Endodermal cell (in vitro differentiated cells): ENCODE results near the gene PWWP2B. TPM values are rescaled to one million over a fixed set of nuclear protein-coding genes. Genes with fewer than 3 reads are reported as not detected.

Source experiments
- DNase-seq: peaks from one replicate; pipeline ENCODE4 v3.0.0-alpha.2; 2017
- H3K27ac ChIP-seq: 2 replicates; pipeline ENCODE4 v1.5.1; 2013; ENCODE audit warnings: mild to moderate bottlenecking, low read depth, low read length, moderate library complexity
- H3K27me3 ChIP-seq: 2 replicates; pipeline ENCODE4 v1.6.1; 2013; ENCODE audit warnings: mild to moderate bottlenecking, low read length, moderate library complexity; ENCODE audit not compliant: insufficient read depth, control insufficient read depth, poor library complexity, severe bottlenecking
- H3K36me3 ChIP-seq: 2 replicates; pipeline ENCODE4 v1.7.0; 2013; ENCODE audit warnings: mild to moderate bottlenecking, low read length, moderate library complexity; ENCODE audit not compliant: control insufficient read depth, insufficient read depth
- H3K4me1 ChIP-seq: one replicate; pipeline ENCODE4 v1.7.0; 2013; ENCODE audit warnings: low read length; ENCODE audit not compliant: control insufficient read depth, insufficient read depth
- H3K4me3 ChIP-seq: 2 replicates; pipeline ENCODE4 v1.5.1; 2013; ENCODE audit warnings: mild to moderate bottlenecking, low read length, moderate library complexity
- H3K9ac ChIP-seq: 2 replicates; pipeline ENCODE4 v1.6.1; 2013; ENCODE audit warnings: mild to moderate bottlenecking, low read length, moderate library complexity; ENCODE audit not compliant: poor library complexity, severe bottlenecking; ENCODE audit errors: extremely low read depth
- H3K9me3 ChIP-seq: 2 replicates; pipeline ENCODE4 v1.6.1; 2013; ENCODE audit warnings: mild to moderate bottlenecking, low read length, moderate library complexity; ENCODE audit not compliant: control insufficient read depth
- H3K27ac Mint-ChIP-seq: 2 replicates; pipeline ENCODE4 v1.8.0; 2020; ENCODE audit warnings: mixed read lengths
- H3K27me3 Mint-ChIP-seq: 2 replicates; pipeline ENCODE4 v1.8.0; 2021; ENCODE audit warnings: mild to moderate bottlenecking, mixed read lengths; ENCODE audit not compliant: insufficient read depth
- H3K36me3 Mint-ChIP-seq: 2 replicates; pipeline ENCODE4 v1.8.0; 2020; ENCODE audit warnings: low read depth, mixed read lengths
- H3K4me1 Mint-ChIP-seq: 2 replicates; pipeline ENCODE4 v1.8.0; 2020; ENCODE audit warnings: mixed read lengths
- H3K4me3 Mint-ChIP-seq: 2 replicates; pipeline ENCODE4 v1.8.0; 2020; ENCODE audit warnings: mild to moderate bottlenecking, moderate library complexity, mixed read lengths
- H3K9me3 Mint-ChIP-seq: 2 replicates; pipeline ENCODE4 v1.8.0; 2020; ENCODE audit warnings: mild to moderate bottlenecking, mixed read lengths
- WGBS, 2 experiments: methylation state at CpG; one replicate each; pipeline versions ENCODE4 v1.1.5 to v1.1.7; 2013; ENCODE audit warnings: missing lambda C conversion rate in 2 of 2, mixed read lengths in 1 of 2; ENCODE audit not compliant: insufficient coverage in 1 of 2, insufficient read length in 1 of 2; 5-methylcytosine and 5-hydroxymethylcytosine counted together
- total RNA-seq, 2 donors: library from RNA; stranded (reverse); fragmentation: NEBNext Ultra II Directional in 1 of 2; extraction: Animal tissue kit (Norgen Biotek cat#: 25700) in 1 of 2; gene quantifications; 2 replicates in 1 of 2; 3 replicates in 1 of 2; pipeline ENCODE4 v1.2.1, GENCODE V29; 2021
- TF ChIP-seq, protein P1 (sequence below): fragments of 200-600 bp; sonication (generic); conservative IDR thresholded peaks from 2 replicates; pipeline ENCODE4 v1.5.0; 2021; ENCODE audit warnings: antibody characterized with exemption, mild to moderate bottlenecking

The PWWP2B gene
- total RNA-seq, 2 donors from 2014 or later, result 11.4 to 13.9 TPM

DNA sequence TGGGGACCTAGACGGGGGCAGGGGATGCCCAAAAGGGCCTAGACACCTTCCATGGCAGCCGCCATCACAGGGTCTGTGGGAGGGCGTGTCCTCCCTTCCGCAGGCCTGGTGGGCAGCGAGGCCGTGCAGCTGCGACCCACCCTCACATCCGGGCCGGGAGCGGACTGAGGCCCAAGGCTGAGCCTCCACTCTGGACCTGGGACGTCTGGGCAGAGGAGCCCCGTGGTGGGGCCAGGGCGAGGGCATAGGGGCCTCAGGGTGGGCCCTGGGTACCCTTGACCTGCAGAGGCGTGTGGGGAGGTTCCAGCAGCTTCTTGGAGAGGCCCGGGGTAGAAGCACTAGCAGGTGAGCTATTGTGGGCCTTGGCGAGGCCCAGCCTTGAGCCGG, 49.2 kb downstream of the PWWP2B start:
- no peaks in the 10 kb centered on the region for H3K36me3 ChIP-seq
- no peak overlapping the region for H3K27ac ChIP-seq
- no peaks in the 10 kb centered on the region for H3K9me3 ChIP-seq
- no peak for DNase-seq
- no peak overlapping the region for H3K9ac ChIP-seq
- TF ChIP-seq, protein P1, sequence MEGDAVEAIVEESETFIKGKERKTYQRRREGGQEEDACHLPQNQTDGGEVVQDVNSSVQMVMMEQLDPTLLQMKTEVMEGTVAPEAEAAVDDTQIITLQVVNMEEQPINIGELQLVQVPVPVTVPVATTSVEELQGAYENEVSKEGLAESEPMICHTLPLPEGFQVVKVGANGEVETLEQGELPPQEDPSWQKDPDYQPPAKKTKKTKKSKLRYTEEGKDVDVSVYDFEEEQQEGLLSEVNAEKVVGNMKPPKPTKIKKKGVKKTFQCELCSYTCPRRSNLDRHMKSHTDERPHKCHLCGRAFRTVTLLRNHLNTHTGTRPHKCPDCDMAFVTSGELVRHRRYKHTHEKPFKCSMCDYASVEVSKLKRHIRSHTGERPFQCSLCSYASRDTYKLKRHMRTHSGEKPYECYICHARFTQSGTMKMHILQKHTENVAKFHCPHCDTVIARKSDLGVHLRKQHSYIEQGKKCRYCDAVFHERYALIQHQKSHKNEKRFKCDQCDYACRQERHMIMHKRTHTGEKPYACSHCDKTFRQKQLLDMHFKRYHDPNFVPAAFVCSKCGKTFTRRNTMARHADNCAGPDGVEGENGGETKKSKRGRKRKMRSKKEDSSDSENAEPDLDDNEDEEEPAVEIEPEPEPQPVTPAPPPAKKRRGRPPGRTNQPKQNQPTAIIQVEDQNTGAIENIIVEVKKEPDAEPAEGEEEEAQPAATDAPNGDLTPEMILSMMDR, result no peak
- no peaks in the 10 kb centered on the region for H3K27me3 ChIP-seq
- Mint-ChIP-seq H3K4me1 (peaks cover 12% of the 10 kb centered on the region), H3K27me3 (no peaks in the 10 kb centered on the region), H3K36me3 (no peaks in the 10 kb centered on the region), H3K9me3 (no peaks in the 10 kb centered on the region), H3K27ac (no peak overlapping the region), H3K4me3 (no peak overlapping the region)
- H3K4me3 ChIP-seq, result no peak overlapping the region
- WGBS, 2 experiments, result 89 to 96% methylated on average over 5 to 17 of the region's 17 CpGs
- peaks cover 4% of the 10 kb centered on the region for H3K4me1 ChIP-seq

DNA sequence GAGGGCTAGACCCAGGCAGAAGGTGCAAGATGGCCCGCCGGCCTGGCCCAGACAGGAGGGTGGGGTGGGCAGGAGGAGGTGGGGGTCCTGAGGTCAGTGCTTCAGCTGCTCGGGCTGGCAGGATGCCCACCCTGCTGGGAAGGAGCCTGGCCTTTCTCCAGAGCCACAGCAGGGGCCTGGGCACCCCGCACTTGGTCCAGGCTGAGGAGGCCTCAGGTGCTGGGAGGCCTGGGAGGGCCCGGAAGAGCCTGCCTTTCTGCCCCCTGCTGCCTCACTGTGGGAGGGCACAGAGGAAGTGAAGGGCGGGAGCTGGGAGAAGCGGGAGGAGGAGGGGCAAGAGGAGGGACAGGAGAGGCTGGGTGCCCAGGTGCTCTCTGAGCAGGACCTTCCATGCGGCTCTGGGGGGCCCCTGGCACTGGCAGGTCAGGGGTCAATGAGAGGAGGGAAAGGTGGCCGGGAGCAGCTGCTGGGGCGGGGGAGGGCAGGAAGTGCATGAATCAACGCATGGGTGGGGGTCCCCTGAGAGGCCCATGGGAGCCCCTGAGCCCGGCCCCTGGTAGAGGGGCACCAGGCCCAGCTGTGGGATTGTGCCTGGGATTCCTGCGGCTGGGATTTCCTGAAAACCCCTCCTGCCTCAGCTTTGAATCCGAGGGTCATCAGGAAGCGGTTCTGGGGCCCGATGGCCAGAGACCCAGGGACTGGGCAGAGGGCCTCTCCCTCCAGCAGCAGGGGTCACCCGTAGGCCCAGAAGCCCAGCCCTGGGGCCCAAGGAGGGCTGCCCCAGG, 49.9 kb downstream of the PWWP2B start:
- H3K27ac ChIP-seq, result peak overlapping the region; percentile 73
- DNase-seq, result peak; percentile 63
- H3K9me3 ChIP-seq, result no peaks in the 10 kb centered on the region
- no peaks in the 10 kb centered on the region for H3K36me3 ChIP-seq
- Mint-ChIP-seq H3K4me3 (no peak overlapping the region), H3K36me3 (no peaks in the 10 kb centered on the region), H3K27ac (no peak overlapping the region), H3K9me3 (no peaks in the 10 kb centered on the region), H3K27me3 (no peaks in the 10 kb centered on the region), H3K4me1 (peaks cover 13% of the 10 kb centered on the region)
- no peak overlapping the region for H3K9ac ChIP-seq
- no peak overlapping the region for H3K4me3 ChIP-seq
- peaks cover 4% of the 10 kb centered on the region for H3K4me1 ChIP-seq
- no peaks in the 10 kb centered on the region for H3K27me3 ChIP-seq
- 82 to 87% methylated on average over 9 to 17 of the region's 17 CpGs for WGBS, 2 experiments
- TF ChIP-seq, protein P1, result peak; percentile 53

DNA sequence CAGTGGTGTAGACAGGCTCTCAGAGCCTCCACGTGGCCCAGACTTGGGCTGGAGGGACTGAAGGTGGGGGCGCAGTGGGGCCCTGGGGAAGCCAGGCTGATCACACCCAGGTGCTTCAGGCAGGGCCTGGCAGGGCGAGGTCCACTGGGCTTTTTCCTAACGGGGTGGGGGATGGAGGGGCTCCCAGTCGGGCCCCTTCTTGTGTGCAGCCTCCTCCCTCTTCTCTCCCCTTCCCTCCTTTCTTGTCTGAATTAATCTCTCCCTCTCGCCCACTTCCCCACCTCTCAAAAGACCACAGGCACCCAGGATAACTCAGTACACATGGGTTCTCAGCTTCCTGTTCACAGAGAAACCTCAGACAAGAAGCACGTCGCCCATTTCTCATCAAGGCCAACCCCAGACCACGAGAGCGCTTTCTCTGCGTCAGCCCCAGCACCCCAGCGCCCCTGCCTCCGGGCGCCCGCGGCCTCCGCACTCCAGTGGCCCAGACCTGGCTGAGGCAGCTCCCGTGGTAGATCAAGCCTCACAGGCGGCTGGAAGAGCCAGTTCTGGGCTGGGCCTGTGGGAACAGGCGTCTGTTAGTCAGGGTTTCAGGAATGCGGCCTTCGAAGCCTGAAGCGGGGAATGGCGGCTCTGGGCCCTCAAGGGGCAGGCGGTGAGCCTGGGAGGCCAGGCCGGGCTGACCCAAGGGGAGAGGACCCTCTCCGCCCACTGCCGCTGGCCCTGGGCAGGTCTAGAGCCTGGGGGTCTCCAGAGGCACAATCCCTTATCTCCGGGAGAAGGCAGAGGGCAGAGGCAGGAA, 50.6 kb downstream of the PWWP2B start:
- TF ChIP-seq, protein P1, result no peak
- Mint-ChIP-seq H3K27ac (peak overlapping the region; percentile 83), H3K9me3 (no peaks in the 10 kb centered on the region), H3K27me3 (no peaks in the 10 kb centered on the region), H3K4me3 (no peak overlapping the region), H3K36me3 (no peaks in the 10 kb centered on the region), H3K4me1 (peaks cover 13% of the 10 kb centered on the region)
- H3K27ac ChIP-seq, result peak overlapping the region; percentile 73
- H3K9me3 ChIP-seq, result no peaks in the 10 kb centered on the region
- peaks cover 4% of the 10 kb centered on the region for H3K4me1 ChIP-seq
- no peaks in the 10 kb centered on the region for H3K27me3 ChIP-seq
- H3K4me3 ChIP-seq, result no peak overlapping the region
- DNase-seq, result peak; percentile 87
- 80 to 88% methylated on average over 19 to 29 of the region's 29 CpGs for WGBS, 2 experiments
- H3K36me3 ChIP-seq, result no peaks in the 10 kb centered on the region
- H3K9ac ChIP-seq, result no peak overlapping the region
